H1 (cell line): ENCODE data around the gene RARRES2. TPM values are rescaled to one million over a fixed set of nuclear protein-coding genes. Genes with fewer than 3 reads are reported as not detected.
A peak's percentile ranks its signal among the peaks of the same experiment; 100 is the strongest.

Source experiments
- CTCF ChIA-PET: fragments of 300-600 bp; sonication (Branson Sonifier 250); formaldehyde crosslinking; loops from one replicate; lab custom pipeline; 2021; ENCODE audit not compliant: partially characterized antibody; lab: Charles Lee
- POLR2A ChIA-PET: fragments of 300-600 bp; sonication (Branson Sonifier 250); formaldehyde crosslinking; loops from one replicate; lab custom pipeline; 2021; ENCODE audit warnings: inconsistent platforms; ENCODE audit not compliant: partially characterized antibody; lab: Charles Lee
- DNase-seq, 2 experiments: peaks; one replicate each; pipeline versions ENCODE4 v3.0.0 to v3.0.0-alpha.2; 2010 to 2022; ENCODE audit warnings: low spot score in 2 of 2, low read depth in 1 of 2, mixed read lengths in 1 of 2
- FAIRE-seq: peaks from 2 replicates; lab custom pipeline; 2011; peaks lifted over from hg19 to GRCh38; lab: Jason Lieb, UNC
- H2AFZ ChIP-seq: 2 replicates; pipeline ENCODE4 v1.8.1; 2012; ENCODE audit warnings: low read length, inconsistent platforms
- H2AK5ac ChIP-seq: 2 replicates; pipeline ENCODE4 v1.6.1; 2013; ENCODE audit warnings: low read depth, low read length
- H2BK120ac ChIP-seq: replicated peaks from 2 replicates; pipeline ENCODE3; 2013; ENCODE audit warnings: low read depth, low read length, inconsistent platforms
- H2BK12ac ChIP-seq: 2 replicates; pipeline ENCODE4 v1.6.1; 2013; ENCODE audit warnings: low read depth, low read length
- H2BK15ac ChIP-seq: 2 replicates; pipeline ENCODE4 v1.6.1; 2013; ENCODE audit warnings: low read length
- H2BK20ac ChIP-seq: 2 replicates; pipeline ENCODE4 v1.6.1; 2013; ENCODE audit warnings: low read length
- H2BK5ac ChIP-seq: 2 replicates; pipeline ENCODE4 v1.6.1; 2013; ENCODE audit warnings: low read depth, low read length
- H3K14ac ChIP-seq: 2 replicates; pipeline ENCODE4 v1.6.1; 2013; ENCODE audit warnings: inconsistent platforms; ENCODE audit not compliant: insufficient read length
- H3K18ac ChIP-seq: 2 replicates; pipeline ENCODE4 v1.6.1; 2013; ENCODE audit warnings: low read length; ENCODE audit errors: extremely low read depth
- H3K23ac ChIP-seq: 2 replicates; pipeline ENCODE4 v1.6.1; 2013; ENCODE audit warnings: inconsistent platforms; ENCODE audit not compliant: insufficient read length
- H3K23me2 ChIP-seq: 2 replicates; pipeline ENCODE4 v1.6.1; 2013; ENCODE audit warnings: low read depth, low read length
- H3K27ac ChIP-seq: 2 replicates; pipeline ENCODE4 v1.6.1; 2011; ENCODE audit warnings: low read depth, low read length, inconsistent platforms
- H3K27me3 ChIP-seq, 4 experiments: replicated peaks in 1 of 4; 1 replicate in 1 of 4; 2 replicates in 3 of 4; pipeline versions ENCODE4 v1.6.1 to v1.8.1; 2011 to 2013; ENCODE audit warnings: low read length in 3 of 4, mild to moderate bottlenecking in 3 of 4, inconsistent platforms in 2 of 4, mixed read lengths in 2 of 4, moderate library complexity in 1 of 4; ENCODE audit not compliant: control insufficient read depth in 3 of 4, insufficient read depth in 3 of 4; ENCODE audit errors: extremely low read depth in 1 of 4
- H3K36me3 ChIP-seq, 4 experiments: 2 replicates each; pipeline versions ENCODE4 v1.6.1 to v1.8.1; 2011 to 2013; ENCODE audit warnings: mild to moderate bottlenecking in 4 of 4, low read length in 3 of 4, moderate library complexity in 2 of 4, control low read depth in 1 of 4, inconsistent platforms in 1 of 4; ENCODE audit not compliant: insufficient read depth in 4 of 4, control insufficient read depth in 2 of 4
- H3K4ac ChIP-seq: replicated peaks from 2 replicates; pipeline ENCODE3; 2013; ENCODE audit warnings: low read length, low read depth, mixed read lengths, inconsistent platforms; ENCODE audit not compliant: insufficient read length
- H3K4me1 ChIP-seq, 4 experiments: replicated peaks in 1 of 4; 1 replicate in 1 of 4; 2 replicates in 3 of 4; pipeline versions ENCODE4 v1.6.1 to v1.8.1; 2011 to 2013; ENCODE audit warnings: low read length in 3 of 4, inconsistent platforms in 2 of 4, mixed read lengths in 1 of 4; ENCODE audit not compliant: insufficient read depth in 4 of 4, control insufficient read depth in 3 of 4
- H3K4me2 ChIP-seq, 2 experiments: 2 replicates each; pipeline versions ENCODE4 v1.6.1 to v1.8.1; 2011 to 2013; ENCODE audit warnings: low read depth in 2 of 2, low read length in 2 of 2, control low read depth in 1 of 2, inconsistent platforms in 1 of 2, mild to moderate bottlenecking in 1 of 2; ENCODE audit not compliant: insufficient read depth in 1 of 2
- H3K4me3 ChIP-seq, 4 experiments: fragments of 200-600, 300-600 bp in 1 of 4; sonication (generic), shearing (Covaris generic), sonication (Bioruptor Twin) in 1 of 4; 2 replicates each; pipeline versions ENCODE4 v1.5.1 to v1.8.1; 2011 to 2016; ENCODE audit warnings: low read length in 4 of 4, low read depth in 3 of 4, control low read depth in 2 of 4, inconsistent platforms in 2 of 4, mild to moderate bottlenecking in 2 of 4, mixed read lengths in 1 of 4, moderate library complexity in 1 of 4; ENCODE audit not compliant: insufficient read depth in 2 of 4; ENCODE audit errors: extremely low read depth in 1 of 4
- H3K56ac ChIP-seq: replicated peaks from 2 replicates; pipeline ENCODE3; 2013; ENCODE audit warnings: low read depth, mild to moderate bottlenecking, mixed read lengths, low read length, inconsistent platforms; ENCODE audit not compliant: insufficient read length
- H3K79me1 ChIP-seq: 2 replicates; pipeline ENCODE4 v1.6.1; 2013; ENCODE audit warnings: low read depth, low read length, control low read depth
- H3K79me2 ChIP-seq, 2 experiments: 2 replicates each; pipeline versions ENCODE4 v1.6.1 to v1.8.1; 2012 to 2013; ENCODE audit warnings: low read length in 2 of 2, mild to moderate bottlenecking in 2 of 2, inconsistent platforms in 1 of 2; ENCODE audit not compliant: insufficient read depth in 2 of 2, control insufficient read depth in 1 of 2
- H3K9ac ChIP-seq, 4 experiments: replicated peaks in 1 of 4; 1 replicate in 1 of 4; 2 replicates in 3 of 4; pipeline versions ENCODE4 v1.6.1 to v1.8.1; 2011 to 2013; ENCODE audit warnings: low read depth in 3 of 4, low read length in 3 of 4, control low read depth in 2 of 4, mild to moderate bottlenecking in 2 of 4, moderate library complexity in 2 of 4, inconsistent platforms in 1 of 4; ENCODE audit errors: extremely low read depth in 1 of 4
- H3K9me3 ChIP-seq, 2 experiments: 2 replicates each; pipeline versions ENCODE4 v1.6.1 to v1.8.1; 2012 to 2013; ENCODE audit warnings: mild to moderate bottlenecking in 2 of 2, moderate library complexity in 2 of 2, control low read depth in 1 of 2, inconsistent platforms in 1 of 2, low read depth in 1 of 2, low read length in 1 of 2, mixed read lengths in 1 of 2; ENCODE audit not compliant: insufficient read depth in 2 of 2
- H4K20me1 ChIP-seq, 2 experiments: replicated peaks in 1 of 2; 2 replicates each; pipeline versions ENCODE3 to v1.8.1; 2011 to 2013; ENCODE audit warnings: inconsistent platforms in 2 of 2, low read length in 2 of 2, mild to moderate bottlenecking in 1 of 2; ENCODE audit not compliant: insufficient read depth in 2 of 2, control insufficient read depth in 1 of 2
- H4K5ac ChIP-seq: 2 replicates; pipeline ENCODE4 v1.6.1; 2013; ENCODE audit warnings: low read length, low read depth, mixed read lengths, inconsistent platforms; ENCODE audit not compliant: insufficient read length
- H4K8ac ChIP-seq: 2 replicates; pipeline ENCODE4 v1.8.0; 2013; ENCODE audit warnings: mild to moderate bottlenecking, moderate library complexity, low read length, inconsistent platforms; ENCODE audit not compliant: insufficient read depth; ENCODE audit errors: extremely low read depth
- H4K91ac ChIP-seq: replicated peaks from 2 replicates; pipeline ENCODE3; 2013; ENCODE audit warnings: low read length, mixed read lengths, inconsistent platforms; ENCODE audit not compliant: insufficient read length
- CEBPB ChIP-seq: IDR thresholded peaks from 2 replicates; pipeline ENCODE4 v1.6.1; 2012; ENCODE audit warnings: low read depth, low read length
- GTF2F1 ChIP-seq: IDR thresholded peaks from 2 replicates; pipeline ENCODE4 v1.6.1; 2012; ENCODE audit warnings: low read depth, low read length, improper control_type of control experiment, borderline replicate concordance
- KDM1A ChIP-seq: fragments of 200-600, 300-600 bp; sonication (generic); IDR thresholded peaks from 2 replicates; pipeline ENCODE4 v1.7.1; 2016; ENCODE audit warnings: mild to moderate bottlenecking, low read length, borderline replicate concordance
- MAFK ChIP-seq: IDR thresholded peaks from 2 replicates; pipeline ENCODE4 v1.6.1; 2012; ENCODE audit warnings: low read depth, mild to moderate bottlenecking, improper control_type of control experiment, low read length
- NANOG ChIP-seq: IDR thresholded peaks from 2 replicates; pipeline ENCODE4 v1.6.1; 2011; ENCODE audit warnings: low read length, low read depth, mild to moderate bottlenecking, inconsistent platforms; ENCODE audit not compliant: insufficient read depth, poor library complexity, severe bottlenecking
- NRF1 ChIP-seq: IDR thresholded peaks from 2 replicates; pipeline ENCODE4 v1.6.1; 2011; ENCODE audit warnings: mild to moderate bottlenecking, low read depth, low read length, improper control_type of control experiment
- RNF2 ChIP-seq: fragments of 200-900, 300-1000 bp; sonication (generic); IDR thresholded peaks from 2 replicates; pipeline ENCODE4 v1.7.1; 2016; ENCODE audit warnings: borderline replicate concordance, low read depth, mild to moderate bottlenecking, antibody characterized with exemption, low read length; ENCODE audit not compliant: poor library complexity, severe bottlenecking; ENCODE audit errors: missing control alignments
- SIX5 ChIP-seq: IDR thresholded peaks from 2 replicates; pipeline ENCODE4 v1.6.1; 2011; ENCODE audit warnings: mild to moderate bottlenecking, low read depth, low read length
- WGBS, 2 experiments: shearing (Covaris generic) in 1 of 2; methylation state at CpG; one replicate each; pipeline versions ENCODE4 v1.1.6 to v1.1.7; 2013 to 2015; ENCODE audit warnings: low lambda C conversion rate in 2 of 2, mixed read lengths in 2 of 2, inconsistent platforms in 1 of 2, low coverage in 1 of 2, missing lambda C conversion rate in 1 of 2; ENCODE audit not compliant: insufficient replicate concordance in 2 of 2, insufficient coverage in 1 of 2, insufficient read length in 1 of 2; ENCODE audit errors: extremely low coverage in 1 of 2, missing lambda C conversion rate in 1 of 2; 5-methylcytosine and 5-hydroxymethylcytosine counted together
- polyA plus RNA-seq, 7 experiments: library from polyadenylated mRNA; depleted of rRNA in 3 of 7; stranded (reverse) in 5 of 7; unstranded in 2 of 7; fragments of >200 nt in 5 of 7; fragments of 200-250 nt in 2 of 7; gene quantifications; 1 replicate in 5 of 7; 2 replicates in 1 of 7; 4 replicates in 1 of 7; pipeline versions ENCODE4 v1.2.1 to v1.2.3, GENCODE V29; 2011 to 2013; ENCODE audit warnings: missing spikeins in 2 of 7, mixed read lengths in 2 of 7
- total RNA-seq: library from RNA; stranded (reverse); fragmentation: NEBNext Ultra II Directional; extraction: Animal tissue kit (Norgen Biotek cat#: 25700); gene quantifications from 2 replicates; pipeline ENCODE4 v1.2.1, GENCODE V29; 2021
- TF ChIP-seq, protein P1 (sequence below): IDR thresholded peaks from 2 replicates; pipeline ENCODE4 v1.6.1; 2012; ENCODE audit warnings: inconsistent platforms
- TF ChIP-seq, protein P2 (sequence below): IDR thresholded peaks from 2 replicates; pipeline ENCODE4 v1.6.1; 2011; ENCODE audit warnings: low read depth, mild to moderate bottlenecking, low read length; ENCODE audit not compliant: insufficient read depth

RARRES2 gene
- total and polyA plus RNA-seq, 2 of the 8 experiments (the other 6 are each of a cell fraction or from before 2014, with no cell fraction given), result 254 to 441 TPM

DNA sequence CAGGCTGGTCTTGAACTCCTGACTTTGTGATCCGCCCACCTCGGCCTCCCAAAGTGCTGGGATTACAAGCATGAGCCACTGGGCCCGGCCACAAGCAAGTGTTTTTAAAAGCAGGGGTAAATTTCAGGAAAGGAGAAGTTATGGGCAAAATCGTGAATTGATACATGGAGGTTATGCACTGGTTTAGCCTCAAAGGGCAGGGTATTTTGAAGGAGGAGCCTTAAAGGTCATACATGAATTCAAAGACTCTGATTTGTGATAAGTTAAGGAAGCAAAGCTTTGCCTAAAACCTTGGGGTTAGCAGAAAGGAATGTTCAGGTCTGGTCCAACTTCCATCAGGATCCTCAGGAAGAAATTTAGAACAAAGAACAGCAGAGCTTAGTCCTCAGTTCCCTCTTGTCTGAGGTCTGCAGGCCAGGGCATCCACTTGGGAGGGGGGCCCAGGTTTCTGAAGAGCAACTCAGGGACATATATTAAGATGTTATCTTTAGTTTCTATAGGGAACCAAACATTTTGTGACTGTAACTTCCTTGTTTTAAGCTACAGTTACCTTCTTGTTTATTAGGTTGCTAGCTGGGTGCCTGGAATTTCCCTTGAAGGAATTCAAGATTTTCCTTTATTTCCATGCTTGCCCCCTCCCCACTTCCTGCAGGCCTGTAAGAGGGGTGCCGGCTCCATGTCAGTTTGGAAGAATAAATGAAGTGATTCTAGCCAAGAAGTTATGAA, 24.4 kb upstream of the RARRES2 start:
- Histone ChIP-seq H2BK15ac (no peak overlapping the region), H3K9me3 (no peaks in the 10 kb centered on the region), H2BK20ac (0 out of 2 replicates have a peak overlapping the region, but pooled peaks have one; percentile 48), H3K23ac (no peak overlapping the region), H3K4me2 (no peak overlapping the region), H3K27ac (peak overlapping the region; percentile 6; the same call in 1 of the 2 replicates), H3K18ac (peak overlapping the region; percentile 86; the same call in 1 of the 2 replicates), H4K20me1 (peaks cover 2% of the 10 kb centered on the region in 2 experiments), H3K27me3 (no peaks in the 10 kb centered on the region), H3K23me2 (peaks cover 11% of the 10 kb centered on the region; the same call in 1 of the 2 replicates), H4K91ac (no peak overlapping the region), H3K9ac (no peak overlapping the region; a peak in 1 of 7 replicates), H3K36me3 (peaks cover 0 to 12% (median 5%) of the 10 kb centered on the region in 4 experiments; a peak in 5 of 8 replicates), H4K8ac (no peak overlapping the region), H2BK12ac (peak overlapping the region; percentile 90), H3K4me3 (no peak overlapping the region), H3K56ac (no peak overlapping the region), H3K4ac (no peak overlapping the region), H3K4me1 (peaks cover 18 to 35% (median 23%) of the 10 kb centered on the region in 4 experiments), H3K14ac (no peak overlapping the region), H2BK5ac (peak overlapping the region; percentile 83; the same call in 1 of the 2 replicates), H3K79me2 (peaks cover 7 to 20% of the 10 kb centered on the region in 2 experiments; a peak in 3 of 4 replicates), H2BK120ac (no peak overlapping the region), H2AFZ (no peak overlapping the region), H4K5ac (no peak overlapping the region), H3K79me1 (peaks cover 6% of the 10 kb centered on the region), H2AK5ac (no peak overlapping the region)
- 79% methylated on average over 5 of the region's 5 CpGs; no CpG with 5 or more reads in 1 of the 2 experiments for WGBS, 2 experiments
- POLR2A ChIA-PET, result interaction anchor here (1.0 to 7.6 kb wide), 11 partner anchors 10 to 47 kb away, joined by 3 to 116 read pairs (median 5); partner anchors contain the start of gene RARRES2
- DNase-seq, result no peak
- no peak for FAIRE-seq
- CTCF ChIA-PET, result interaction anchor here (0.8 to 1.9 kb wide), 11 partner anchors 11 to 80 kb away, joined by 3 to 7 read pairs (median 4); no protein-coding TSS in a partner anchor
- TF ChIP-seq NRF1 (no peak), CEBPB (no peak), NANOG (no peak), RNF2 (no peak), MAFK (no peak), SIX5 (no peak), KDM1A (no peak), GTF2F1 (no peak)
- TF ChIP-seq, protein P1, sequence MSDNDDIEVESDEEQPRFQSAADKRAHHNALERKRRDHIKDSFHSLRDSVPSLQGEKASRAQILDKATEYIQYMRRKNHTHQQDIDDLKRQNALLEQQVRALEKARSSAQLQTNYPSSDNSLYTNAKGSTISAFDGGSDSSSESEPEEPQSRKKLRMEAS, result no peak
- TF ChIP-seq, protein P2, sequence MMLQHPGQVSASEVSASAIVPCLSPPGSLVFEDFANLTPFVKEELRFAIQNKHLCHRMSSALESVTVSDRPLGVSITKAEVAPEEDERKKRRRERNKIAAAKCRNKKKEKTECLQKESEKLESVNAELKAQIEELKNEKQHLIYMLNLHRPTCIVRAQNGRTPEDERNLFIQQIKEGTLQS, result no peak
